Measurements from ENCODE around the gene SMOC2.

The SMOC2 gene

DNA sequence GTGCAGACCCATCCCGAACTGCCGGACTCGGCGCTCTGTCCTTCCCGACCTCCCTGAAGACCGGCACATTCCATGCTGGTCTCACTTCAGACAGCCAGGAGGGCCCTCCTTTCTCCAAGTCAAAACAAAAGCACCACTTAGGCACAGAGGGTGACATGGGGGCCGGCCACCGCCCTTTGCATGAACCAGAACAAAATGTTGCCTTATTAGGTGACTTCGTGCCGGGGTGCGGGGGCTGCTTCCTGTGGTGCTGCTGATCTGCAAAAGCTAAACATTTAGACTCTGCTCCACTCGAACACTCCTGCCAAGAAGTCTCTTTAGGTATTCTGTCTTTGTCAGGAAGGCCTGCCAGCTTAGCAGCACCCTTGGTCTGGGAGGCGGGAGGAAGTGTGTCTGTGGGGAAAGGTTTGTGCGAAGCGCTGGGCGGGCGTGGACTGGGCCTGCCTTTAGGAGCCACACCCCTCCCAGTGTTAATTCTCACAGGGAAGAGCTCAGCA is 133.8 kb downstream of the SMOC2 start:
- Histone ChIP-seq H3K9me3 (ENCODE audit: control insufficient read depth, insufficient read depth, low read depth, low read length) (no peaks in the 10 kb centered on the region), H3K4me3 (ENCODE audit: low read depth, low read length) (no peak overlapping the region), H3K27ac (ENCODE audit: extremely low read depth, low read depth, low read length) (no peak overlapping the region), H3K36me3 (ENCODE audit: control insufficient read depth in 2 of 2, insufficient read depth in 1 of 2, low read length in 2 of 2) (no peaks in the 10 kb centered on the region), H3K4me1 (ENCODE audit: control insufficient read depth, insufficient read depth, low read length) (no peaks in the 10 kb centered on the region)
- ChIA-PET POLR2A (interaction anchor here (0.6 kb wide), 1 partner anchor 41 kb away, joined by 3 read pairs; no protein-coding TSS in a partner anchor), CTCF (no interaction called here)
- TF ChIP-seq, protein P1, sequence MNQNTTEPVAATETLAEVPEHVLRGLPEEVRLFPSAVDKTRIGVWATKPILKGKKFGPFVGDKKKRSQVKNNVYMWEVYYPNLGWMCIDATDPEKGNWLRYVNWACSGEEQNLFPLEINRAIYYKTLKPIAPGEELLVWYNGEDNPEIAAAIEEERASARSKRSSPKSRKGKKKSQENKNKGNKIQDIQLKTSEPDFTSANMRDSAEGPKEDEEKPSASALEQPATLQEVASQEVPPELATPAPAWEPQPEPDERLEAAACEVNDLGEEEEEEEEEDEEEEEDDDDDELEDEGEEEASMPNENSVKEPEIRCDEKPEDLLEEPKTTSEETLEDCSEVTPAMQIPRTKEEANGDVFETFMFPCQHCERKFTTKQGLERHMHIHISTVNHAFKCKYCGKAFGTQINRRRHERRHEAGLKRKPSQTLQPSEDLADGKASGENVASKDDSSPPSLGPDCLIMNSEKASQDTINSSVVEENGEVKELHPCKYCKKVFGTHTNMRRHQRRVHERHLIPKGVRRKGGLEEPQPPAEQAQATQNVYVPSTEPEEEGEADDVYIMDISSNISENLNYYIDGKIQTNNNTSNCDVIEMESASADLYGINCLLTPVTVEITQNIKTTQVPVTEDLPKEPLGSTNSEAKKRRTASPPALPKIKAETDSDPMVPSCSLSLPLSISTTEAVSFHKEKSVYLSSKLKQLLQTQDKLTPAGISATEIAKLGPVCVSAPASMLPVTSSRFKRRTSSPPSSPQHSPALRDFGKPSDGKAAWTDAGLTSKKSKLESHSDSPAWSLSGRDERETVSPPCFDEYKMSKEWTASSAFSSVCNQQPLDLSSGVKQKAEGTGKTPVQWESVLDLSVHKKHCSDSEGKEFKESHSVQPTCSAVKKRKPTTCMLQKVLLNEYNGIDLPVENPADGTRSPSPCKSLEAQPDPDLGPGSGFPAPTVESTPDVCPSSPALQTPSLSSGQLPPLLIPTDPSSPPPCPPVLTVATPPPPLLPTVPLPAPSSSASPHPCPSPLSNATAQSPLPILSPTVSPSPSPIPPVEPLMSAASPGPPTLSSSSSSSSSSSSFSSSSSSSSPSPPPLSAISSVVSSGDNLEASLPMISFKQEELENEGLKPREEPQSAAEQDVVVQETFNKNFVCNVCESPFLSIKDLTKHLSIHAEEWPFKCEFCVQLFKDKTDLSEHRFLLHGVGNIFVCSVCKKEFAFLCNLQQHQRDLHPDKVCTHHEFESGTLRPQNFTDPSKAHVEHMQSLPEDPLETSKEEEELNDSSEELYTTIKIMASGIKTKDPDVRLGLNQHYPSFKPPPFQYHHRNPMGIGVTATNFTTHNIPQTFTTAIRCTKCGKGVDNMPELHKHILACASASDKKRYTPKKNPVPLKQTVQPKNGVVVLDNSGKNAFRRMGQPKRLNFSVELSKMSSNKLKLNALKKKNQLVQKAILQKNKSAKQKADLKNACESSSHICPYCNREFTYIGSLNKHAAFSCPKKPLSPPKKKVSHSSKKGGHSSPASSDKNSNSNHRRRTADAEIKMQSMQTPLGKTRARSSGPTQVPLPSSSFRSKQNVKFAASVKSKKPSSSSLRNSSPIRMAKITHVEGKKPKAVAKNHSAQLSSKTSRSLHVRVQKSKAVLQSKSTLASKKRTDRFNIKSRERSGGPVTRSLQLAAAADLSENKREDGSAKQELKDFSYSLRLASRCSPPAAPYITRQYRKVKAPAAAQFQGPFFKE (tag by site-specific recombination; IDR thresholded peaks at IDR 0.05; ENCODE audit: borderline replicate concordance), result no peak
- TF ChIP-seq, protein P2, sequence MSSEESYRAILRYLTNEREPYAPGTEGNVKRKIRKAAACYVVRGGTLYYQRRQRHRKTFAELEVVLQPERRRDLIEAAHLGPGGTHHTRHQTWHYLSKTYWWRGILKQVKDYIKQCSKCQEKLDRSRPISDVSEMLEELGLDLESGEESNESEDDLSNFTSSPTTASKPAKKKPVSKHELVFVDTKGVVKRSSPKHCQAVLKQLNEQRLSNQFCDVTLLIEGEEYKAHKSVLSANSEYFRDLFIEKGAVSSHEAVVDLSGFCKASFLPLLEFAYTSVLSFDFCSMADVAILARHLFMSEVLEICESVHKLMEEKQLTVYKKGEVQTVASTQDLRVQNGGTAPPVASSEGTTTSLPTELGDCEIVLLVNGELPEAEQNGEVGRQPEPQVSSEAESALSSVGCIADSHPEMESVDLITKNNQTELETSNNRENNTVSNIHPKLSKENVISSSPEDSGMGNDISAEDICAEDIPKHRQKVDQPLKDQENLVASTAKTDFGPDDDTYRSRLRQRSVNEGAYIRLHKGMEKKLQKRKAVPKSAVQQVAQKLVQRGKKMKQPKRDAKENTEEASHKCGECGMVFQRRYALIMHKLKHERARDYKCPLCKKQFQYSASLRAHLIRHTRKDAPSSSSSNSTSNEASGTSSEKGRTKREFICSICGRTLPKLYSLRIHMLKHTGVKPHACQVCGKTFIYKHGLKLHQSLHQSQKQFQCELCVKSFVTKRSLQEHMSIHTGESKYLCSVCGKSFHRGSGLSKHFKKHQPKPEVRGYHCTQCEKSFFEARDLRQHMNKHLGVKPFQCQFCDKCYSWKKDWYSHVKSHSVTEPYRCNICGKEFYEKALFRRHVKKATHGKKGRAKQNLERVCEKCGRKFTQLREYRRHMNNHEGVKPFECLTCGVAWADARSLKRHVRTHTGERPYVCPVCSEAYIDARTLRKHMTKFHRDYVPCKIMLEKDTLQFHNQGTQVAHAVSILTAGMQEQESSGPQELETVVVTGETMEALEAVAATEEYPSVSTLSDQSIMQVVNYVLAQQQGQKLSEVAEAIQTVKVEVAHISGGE (tag by site-specific recombination; conservative IDR thresholded peaks at IDR 0.05; ENCODE audit: low read depth), result peak; percentile 68
- peak; percentile 36; the same call in 1 of the 2 replicates for TF ChIP-seq KLF1 (tag by site-specific recombination; IDR thresholded peaks at IDR 0.05)

DNA sequence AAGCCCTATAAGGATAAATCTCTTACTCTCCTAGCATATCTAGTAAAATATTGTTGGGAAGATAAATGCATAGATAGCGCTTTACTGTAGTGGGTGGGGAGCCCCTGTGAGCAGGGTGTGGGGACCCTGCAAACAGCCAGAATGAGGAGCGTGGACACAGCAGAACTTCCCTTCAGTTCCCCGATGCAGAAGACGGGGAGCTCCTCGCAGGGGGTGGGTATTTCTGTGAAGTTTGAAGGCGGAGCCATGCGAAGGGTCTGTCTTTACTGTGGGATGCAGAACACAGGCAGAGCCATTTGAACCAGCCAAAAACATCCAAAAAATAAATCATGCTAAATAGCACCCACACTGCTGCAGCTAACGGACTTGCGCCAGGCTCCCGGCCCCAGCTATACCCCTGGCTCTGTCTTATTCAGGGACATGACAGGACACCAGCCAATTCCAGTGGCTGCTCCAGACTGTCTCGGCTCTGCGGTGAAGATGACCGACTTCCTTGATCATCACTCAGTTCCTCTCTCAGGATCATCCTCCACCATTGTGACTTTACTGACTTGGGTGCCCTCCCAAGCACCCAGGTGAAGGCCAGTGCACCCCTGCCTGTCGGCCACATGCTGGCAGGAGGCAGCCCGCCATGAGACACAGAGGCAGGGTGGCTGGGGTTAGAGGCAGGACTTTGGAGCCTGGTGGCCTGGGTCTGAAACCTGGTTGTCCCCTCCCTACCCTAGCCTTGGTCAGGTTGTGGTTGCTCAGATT is 134.5 kb downstream of the SMOC2 start:
- no peaks in the 10 kb centered on the region for H3K9me3 ChIP-seq (ENCODE audit: control insufficient read depth, insufficient read depth, low read depth, low read length)
- POLR2A ChIA-PET, result interaction anchor here (0.6 kb wide), 1 partner anchor 42 kb away, joined by 3 read pairs; no protein-coding TSS in a partner anchor
- CTCF ChIA-PET, result no interaction called here

More for the DNA sequence above, 134.5 kb downstream of the SMOC2 start:
- Histone ChIP-seq H3K4me3 (ENCODE audit: low read depth, low read length) (no peak overlapping the region), H3K27ac (ENCODE audit: extremely low read depth, low read depth, low read length) (no peak overlapping the region), H3K4me1 (ENCODE audit: control insufficient read depth, insufficient read depth, low read length) (no peaks in the 10 kb centered on the region), H3K36me3 (ENCODE audit: control insufficient read depth in 2 of 2, insufficient read depth in 1 of 2, low read length in 2 of 2) (no peaks in the 10 kb centered on the region)
- TF ChIP-seq SP7 (tag by site-specific recombination; IDR thresholded peaks at IDR 0.05), result no peak
- TF ChIP-seq WT1 (tag by site-specific recombination; IDR thresholded peaks at IDR 0.05), result no peak
- no peak for TF ChIP-seq OVOL3 (tag by site-specific recombination; IDR thresholded peaks at IDR 0.05)
- TF ChIP-seq, protein P3, sequence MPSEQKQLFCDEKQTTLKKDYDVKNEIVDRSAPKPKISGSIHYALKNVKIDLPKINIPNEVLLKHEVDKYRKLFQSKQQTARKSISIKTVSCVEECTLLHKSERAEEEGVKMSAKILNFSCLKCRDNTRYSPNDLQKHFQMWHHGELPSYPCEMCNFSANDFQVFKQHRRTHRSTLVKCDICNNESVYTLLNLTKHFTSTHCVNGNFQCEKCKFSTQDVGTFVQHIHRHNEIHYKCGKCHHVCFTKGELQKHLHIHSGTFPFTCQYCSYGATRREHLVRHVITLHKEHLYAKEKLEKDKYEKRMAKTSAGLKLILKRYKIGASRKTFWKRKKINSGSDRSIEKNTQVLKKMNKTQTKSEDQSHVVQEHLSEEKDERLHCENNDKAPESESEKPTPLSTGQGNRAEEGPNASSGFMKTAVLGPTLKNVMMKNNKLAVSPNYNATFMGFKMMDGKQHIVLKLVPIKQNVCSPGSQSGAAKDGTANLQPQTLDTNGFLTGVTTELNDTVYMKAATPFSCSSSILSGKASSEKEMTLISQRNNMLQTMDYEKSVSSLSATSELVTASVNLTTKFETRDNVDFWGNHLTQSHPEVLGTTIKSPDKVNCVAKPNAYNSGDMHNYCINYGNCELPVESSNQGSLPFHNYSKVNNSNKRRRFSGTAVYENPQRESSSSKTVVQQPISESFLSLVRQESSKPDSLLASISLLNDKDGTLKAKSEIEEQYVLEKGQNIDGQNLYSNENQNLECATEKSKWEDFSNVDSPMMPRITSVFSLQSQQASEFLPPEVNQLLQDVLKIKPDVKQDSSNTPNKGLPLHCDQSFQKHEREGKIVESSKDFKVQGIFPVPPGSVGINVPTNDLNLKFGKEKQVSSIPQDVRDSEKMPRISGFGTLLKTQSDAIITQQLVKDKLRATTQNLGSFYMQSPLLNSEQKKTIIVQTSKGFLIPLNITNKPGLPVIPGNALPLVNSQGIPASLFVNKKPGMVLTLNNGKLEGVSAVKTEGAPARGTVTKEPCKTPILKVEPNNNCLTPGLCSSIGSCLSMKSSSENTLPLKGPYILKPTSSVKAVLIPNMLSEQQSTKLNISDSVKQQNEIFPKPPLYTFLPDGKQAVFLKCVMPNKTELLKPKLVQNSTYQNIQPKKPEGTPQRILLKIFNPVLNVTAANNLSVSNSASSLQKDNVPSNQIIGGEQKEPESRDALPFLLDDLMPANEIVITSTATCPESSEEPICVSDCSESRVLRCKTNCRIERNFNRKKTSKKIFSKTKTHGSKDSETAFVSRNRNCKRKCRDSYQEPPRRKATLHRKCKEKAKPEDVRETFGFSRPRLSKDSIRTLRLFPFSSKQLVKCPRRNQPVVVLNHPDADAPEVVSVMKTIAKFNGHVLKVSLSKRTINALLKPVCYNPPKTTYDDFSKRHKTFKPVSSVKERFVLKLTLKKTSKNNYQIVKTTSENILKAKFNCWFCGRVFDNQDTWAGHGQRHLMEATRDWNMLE (tag by site-specific recombination; conservative IDR thresholded peaks at IDR 0.05; ENCODE audit: low read depth), result no peak
- no peak for TF ChIP-seq ZSCAN16 (tag by site-specific recombination; IDR thresholded peaks at IDR 0.05)

Measured in HEK293 (cell line).